ENCODE data around the gene ZBTB21. TPM values are rescaled to one million over a fixed set of nuclear protein-coding genes. Genes with fewer than 3 reads are reported as not detected.
A peak's percentile ranks its signal among the peaks of the same experiment; 100 is the strongest.

Gene ZBTB21
- total RNA-seq, 4 donors from 2014 or later = 16.3 to 33.5 (median 18.6) TPM

DNA sequence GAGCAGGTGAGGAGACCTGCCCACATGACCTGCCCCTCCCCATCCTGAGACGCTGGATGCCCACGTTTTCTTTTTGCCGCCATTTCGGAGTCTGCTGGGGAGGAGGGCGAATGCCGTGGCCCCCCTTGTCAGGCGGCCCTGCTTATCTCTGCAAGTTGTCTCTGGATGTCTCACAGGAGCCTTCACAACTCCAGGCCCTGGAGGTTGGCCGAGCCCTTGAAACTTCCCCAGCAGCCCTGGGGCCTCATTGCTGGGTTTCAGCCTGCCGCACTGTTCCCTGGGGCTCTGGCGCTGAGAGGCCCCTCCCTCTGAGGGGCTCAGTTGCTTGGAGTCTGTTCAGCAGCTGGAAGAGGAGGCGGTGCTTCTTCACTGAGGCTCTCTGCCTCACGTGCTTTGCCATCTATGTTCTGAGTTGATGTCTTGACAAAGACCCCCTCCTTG is 29.8 kb upstream of the ZBTB21 start:
- intact Hi-C loops (cut with DNase I) = no loop called here
- H3K9me3 ChIP-seq = no peaks in the 10 kb centered on the region
- no peak for TF ChIP-seq POLR2A (IDR thresholded peaks at IDR 0.05)
- H3K4me1 ChIP-seq = peaks cover 0 to 14% of the 10 kb centered on the region in 2 donors
- H3K27ac ChIP-seq = no peak overlapping the region
- no peak for DNase-seq
- 56 to 63% methylated on average over 9 to 12 of the region's 12 CpGs for WGBS, 2 donors
- no peak overlapping the region for H3K4me3 ChIP-seq (replicated peaks in 1 of 3)
- H3K27me3 ChIP-seq = no peaks in the 10 kb centered on the region
- H3K36me3 ChIP-seq = no peaks in the 10 kb centered on the region

DNA sequence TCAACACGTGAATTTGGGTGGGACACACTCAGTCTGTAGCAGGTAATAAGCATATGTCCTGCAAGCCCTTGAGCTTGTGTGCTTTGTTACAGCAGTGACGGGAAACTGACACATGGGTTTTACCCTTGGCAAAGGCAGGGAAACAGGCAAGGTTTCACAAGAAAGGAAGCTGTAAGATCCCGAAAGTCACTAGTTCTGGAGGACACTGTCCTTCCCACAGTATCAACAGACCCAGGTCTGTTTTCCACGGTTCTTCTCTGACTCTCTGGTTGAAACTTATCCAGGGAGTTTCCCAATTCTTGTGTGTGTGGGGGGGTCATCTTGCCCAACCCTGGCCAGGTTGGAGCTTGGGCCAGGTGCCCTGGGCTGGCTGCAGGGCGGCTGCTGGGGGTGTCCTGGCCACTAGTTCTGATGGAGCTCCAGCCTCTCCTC is 29.3 kb upstream of the ZBTB21 start:
- WGBS, 2 donors = 53 to 56% methylated on average over 4 to 5 of the region's 5 CpGs
- Histone ChIP-seq H3K27me3 (no peaks in the 10 kb centered on the region), H3K4me3 (replicated peaks in 1 of 3) (no peak overlapping the region), H3K27ac (no peak overlapping the region), H3K36me3 (no peaks in the 10 kb centered on the region), H3K4me1 (peaks cover 0 to 13% of the 10 kb centered on the region in 2 donors), H3K9me3 (no peaks in the 10 kb centered on the region)
- DNase-seq = peak in 1 of 2 donors; percentile 10
- TF ChIP-seq, protein P1, sequence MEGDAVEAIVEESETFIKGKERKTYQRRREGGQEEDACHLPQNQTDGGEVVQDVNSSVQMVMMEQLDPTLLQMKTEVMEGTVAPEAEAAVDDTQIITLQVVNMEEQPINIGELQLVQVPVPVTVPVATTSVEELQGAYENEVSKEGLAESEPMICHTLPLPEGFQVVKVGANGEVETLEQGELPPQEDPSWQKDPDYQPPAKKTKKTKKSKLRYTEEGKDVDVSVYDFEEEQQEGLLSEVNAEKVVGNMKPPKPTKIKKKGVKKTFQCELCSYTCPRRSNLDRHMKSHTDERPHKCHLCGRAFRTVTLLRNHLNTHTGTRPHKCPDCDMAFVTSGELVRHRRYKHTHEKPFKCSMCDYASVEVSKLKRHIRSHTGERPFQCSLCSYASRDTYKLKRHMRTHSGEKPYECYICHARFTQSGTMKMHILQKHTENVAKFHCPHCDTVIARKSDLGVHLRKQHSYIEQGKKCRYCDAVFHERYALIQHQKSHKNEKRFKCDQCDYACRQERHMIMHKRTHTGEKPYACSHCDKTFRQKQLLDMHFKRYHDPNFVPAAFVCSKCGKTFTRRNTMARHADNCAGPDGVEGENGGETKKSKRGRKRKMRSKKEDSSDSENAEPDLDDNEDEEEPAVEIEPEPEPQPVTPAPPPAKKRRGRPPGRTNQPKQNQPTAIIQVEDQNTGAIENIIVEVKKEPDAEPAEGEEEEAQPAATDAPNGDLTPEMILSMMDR (IDR thresholded peaks at IDR 0.05) = no peak
- no peak for TF ChIP-seq POLR2A (IDR thresholded peaks at IDR 0.05)
- intact Hi-C loops (cut with DNase I) = no loop called here

DNA sequence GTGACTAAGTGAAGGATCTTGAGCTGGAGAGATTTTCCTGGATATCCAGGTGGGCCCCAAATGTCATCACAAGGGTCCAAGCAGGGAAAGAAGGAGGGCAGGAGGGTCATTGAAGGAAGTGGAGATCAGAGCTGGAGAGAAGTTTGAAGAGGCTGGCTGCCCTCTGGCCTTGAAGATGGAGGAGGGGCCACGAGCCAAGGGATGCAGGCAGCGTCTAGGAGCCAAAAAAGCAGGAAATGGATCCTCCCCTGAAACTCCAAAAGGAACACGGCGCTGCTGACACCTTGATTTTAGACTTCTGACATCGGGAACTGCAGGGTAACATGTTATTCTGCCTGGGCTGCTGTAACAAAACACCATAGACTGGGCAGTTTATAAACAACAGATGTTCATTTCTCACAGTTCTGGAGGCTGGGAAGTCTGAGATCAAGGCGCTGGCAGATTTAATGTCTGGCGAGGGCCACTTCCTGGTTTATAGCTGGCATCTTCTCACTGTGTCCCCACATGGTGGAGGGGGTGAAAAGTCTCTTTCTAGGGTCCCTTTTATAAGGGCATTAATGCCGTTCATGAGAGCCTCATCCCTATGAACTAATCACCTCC is 28.8 kb upstream of the ZBTB21 start:
- WGBS, 2 donors = 87 to 89% methylated on average over 8 of the region's 8 CpGs
- Histone ChIP-seq H3K27ac (no peak overlapping the region), H3K4me3 (replicated peaks in 1 of 3) (no peak overlapping the region), H3K4me1 (peaks cover 0 to 13% of the 10 kb centered on the region in 2 donors), H3K9me3 (no peaks in the 10 kb centered on the region), H3K27me3 (no peaks in the 10 kb centered on the region), H3K36me3 (no peaks in the 10 kb centered on the region)
- TF ChIP-seq POLR2A (IDR thresholded peaks at IDR 0.05) = no peak
- TF ChIP-seq, protein P1 (IDR thresholded peaks at IDR 0.05) = no peak
- DNase-seq = no peak
- intact Hi-C loops (cut with DNase I) = no loop called here

DNA sequence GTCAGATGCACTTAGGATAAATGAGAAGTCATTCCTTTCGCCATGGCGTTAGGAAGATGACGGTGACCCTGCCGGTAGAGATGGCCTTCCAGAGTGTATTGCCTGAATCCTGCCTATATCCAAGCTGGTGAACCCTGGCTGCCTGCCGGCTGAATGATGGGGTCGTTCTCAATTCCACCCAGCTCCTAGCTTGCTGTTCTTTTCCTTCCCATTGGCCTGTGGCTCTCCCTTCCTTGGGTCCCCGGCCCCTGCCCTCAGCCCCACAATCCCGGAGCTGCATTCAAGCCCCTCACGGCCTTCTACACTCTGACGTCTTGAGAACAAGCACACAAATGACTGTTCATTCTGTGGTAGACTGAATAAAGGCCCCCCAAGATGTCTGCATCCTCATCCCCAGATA is 28.2 kb upstream of the ZBTB21 start:
- Histone ChIP-seq H3K4me3 (replicated peaks in 1 of 3) (no peak overlapping the region), H3K9me3 (no peaks in the 10 kb centered on the region), H3K4me1 (peaks cover 0 to 13% of the 10 kb centered on the region in 2 donors), H3K27ac (no peak overlapping the region), H3K36me3 (no peaks in the 10 kb centered on the region), H3K27me3 (no peaks in the 10 kb centered on the region)
- TF ChIP-seq, protein P1 (IDR thresholded peaks at IDR 0.05) = no peak
- TF ChIP-seq POLR2A (IDR thresholded peaks at IDR 0.05) = no peak
- intact Hi-C loops (cut with DNase I) = no loop called here
- 89 to 99% methylated on average over 10 of the region's 10 CpGs for WGBS, 2 donors
- DNase-seq = no peak

DNA sequence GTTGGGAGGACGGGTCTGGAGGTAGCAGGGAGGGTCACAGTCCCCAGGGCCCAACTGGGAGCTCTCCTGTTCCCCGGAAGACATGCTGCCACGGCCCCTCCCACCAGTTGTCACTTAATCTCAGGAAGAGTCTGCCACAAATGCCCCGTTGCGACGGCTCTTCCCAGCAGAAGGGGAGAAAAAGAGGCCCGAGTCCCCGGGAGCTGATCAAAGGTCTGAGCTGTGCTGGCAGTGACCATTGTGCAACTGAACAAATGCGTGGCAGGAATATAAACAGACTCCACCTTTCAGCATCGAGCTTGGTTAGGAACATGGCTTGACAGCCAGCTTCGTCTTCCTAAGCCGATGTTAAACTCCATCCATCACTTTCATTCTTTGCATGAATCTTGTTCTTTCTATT is 27.8 kb upstream of the ZBTB21 start:
- Histone ChIP-seq H3K4me1 (peaks cover 0 to 13% of the 10 kb centered on the region in 2 donors), H3K9me3 (no peaks in the 10 kb centered on the region), H3K27ac (no peak overlapping the region), H3K27me3 (no peaks in the 10 kb centered on the region), H3K4me3 (replicated peaks in 1 of 3) (no peak overlapping the region), H3K36me3 (no peaks in the 10 kb centered on the region)
- WGBS, 2 donors = 72 to 76% methylated on average over 12 of the region's 12 CpGs
- no peak for DNase-seq
- TF ChIP-seq, protein P1 (IDR thresholded peaks at IDR 0.05) = no peak
- TF ChIP-seq POLR2A (IDR thresholded peaks at IDR 0.05) = no peak
- intact Hi-C loops (cut with DNase I) = no loop called here

All from thyroid gland (tissue), 4 donors.